Measurements from ENCODE around the gene MAP4K2. TPM values are rescaled to one million over a fixed set of nuclear protein-coding genes. Genes with fewer than 3 reads are reported as not detected.

MAP4K2 gene
- total and polyA plus RNA-seq, 2 of the 8 experiments (the other 6 are each of a cell fraction or from before 2014, with no cell fraction given) = 20.1 to 20.7 TPM

DNA sequence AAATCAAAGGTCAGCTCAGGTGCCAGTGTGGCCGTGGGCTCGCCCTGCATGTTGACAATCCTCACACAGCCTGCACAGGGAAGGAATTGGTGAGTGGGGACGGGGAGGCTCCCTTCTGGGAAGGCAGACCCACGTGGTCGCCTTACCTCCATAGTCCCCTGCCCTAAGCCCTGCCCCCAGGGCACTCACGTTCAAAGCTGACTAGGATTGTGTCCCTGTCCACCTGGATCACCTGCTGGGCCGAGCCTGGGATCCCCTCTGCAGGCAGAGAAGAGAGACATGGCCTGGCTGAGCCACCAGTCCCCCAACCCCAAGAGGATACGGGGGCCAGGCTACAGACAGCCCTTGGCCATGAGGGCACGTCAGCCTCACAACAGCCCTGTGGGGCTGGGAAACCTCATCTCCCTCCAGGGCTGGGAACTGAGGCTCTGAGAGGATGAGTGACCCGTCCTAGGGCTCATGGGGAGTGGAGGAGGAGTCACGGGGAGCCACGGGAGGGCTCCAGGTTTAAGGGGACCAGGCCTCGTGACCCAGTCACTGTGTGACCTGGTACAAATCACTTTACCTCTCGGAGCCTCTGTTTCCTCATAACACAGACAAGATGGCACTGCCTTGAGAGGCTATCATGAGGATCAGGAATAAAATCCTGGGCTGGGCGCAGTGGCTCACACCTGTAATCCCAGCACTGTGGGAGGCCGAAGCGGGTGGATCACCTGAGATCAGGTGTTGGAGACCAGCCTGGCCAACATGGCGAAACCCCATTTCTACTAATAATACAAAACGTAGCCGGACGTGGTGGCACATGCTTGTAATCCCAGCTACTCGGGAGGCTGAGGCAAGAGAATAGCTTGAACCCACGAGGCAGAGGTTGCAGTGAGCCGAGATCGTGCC lies 12.6 kb downstream of the MAP4K2 start (continued):
- TF ChIP-seq TEAD4 (IDR thresholded peaks at IDR 0.05; ENCODE audit: low read depth, low read length) = no peak
- TF ChIP-seq, protein P1, sequence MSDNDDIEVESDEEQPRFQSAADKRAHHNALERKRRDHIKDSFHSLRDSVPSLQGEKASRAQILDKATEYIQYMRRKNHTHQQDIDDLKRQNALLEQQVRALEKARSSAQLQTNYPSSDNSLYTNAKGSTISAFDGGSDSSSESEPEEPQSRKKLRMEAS (IDR thresholded peaks at IDR 0.05) = no peak

Measured in H1 (cell line).